ENCODE data around the gene NOXA1. TPM values are rescaled to one million over a fixed set of nuclear protein-coding genes. Genes with fewer than 3 reads are reported as not detected.

The NOXA1 gene
- total and polyA plus RNA-seq, 4 donors: 1.4 to 14.6 (median 10.6) TPM

- H3K4me3 ChIP-seq (ENCODE audit: low read depth, low read length): peak overlapping the region; percentile 24
- peak overlapping the region; percentile 2 for H3K27ac ChIP-seq (ENCODE audit: low read depth, low read length)
- DNase-seq (ENCODE audit: low read depth in 4 of 6, low spot score in 6 of 6): peak in 2 of 6 donors; percentile 77 to 83
- no peaks in the 10 kb centered on the region for H3K27me3 ChIP-seq (ENCODE audit: control insufficient read depth, insufficient read depth, low read length)
- no peaks in the 10 kb centered on the region for H3K9me3 ChIP-seq (ENCODE audit: control insufficient read depth, insufficient read depth, low read length)
- peaks cover 77% of the 10 kb centered on the region for H3K4me1 ChIP-seq (ENCODE audit: control insufficient read depth, insufficient read depth, low read length)
- 27% methylated on average over 23 of the region's 25 CpGs for WGBS (ENCODE audit: insufficient coverage)
- H3K36me3 ChIP-seq (ENCODE audit: control insufficient read depth, insufficient read depth, low read length): peaks cover 91% of the 10 kb centered on the region
These were observed 30.5 kb downstream of the NOXA1 start for GRCh38 chr9:137453643-137454081.

- peak overlapping the region; percentile 61 for H3K27ac ChIP-seq (ENCODE audit: low read depth, low read length)
- peak in 2 of 6 donors; percentile 37 to 52 for DNase-seq (ENCODE audit: low read depth in 4 of 6, low spot score in 6 of 6)
- WGBS (ENCODE audit: insufficient coverage): 24% methylated on average over 18 of the region's 24 CpGs
- H3K4me3 ChIP-seq (ENCODE audit: low read depth, low read length): peak overlapping the region; percentile 27
- H3K9me3 ChIP-seq (ENCODE audit: control insufficient read depth, insufficient read depth, low read length): no peaks in the 10 kb centered on the region
- H3K36me3 ChIP-seq (ENCODE audit: control insufficient read depth, insufficient read depth, low read length): peaks cover 86% of the 10 kb centered on the region
- no peaks in the 10 kb centered on the region for H3K27me3 ChIP-seq (ENCODE audit: control insufficient read depth, insufficient read depth, low read length)
- peaks cover 72% of the 10 kb centered on the region for H3K4me1 ChIP-seq (ENCODE audit: control insufficient read depth, insufficient read depth, low read length)
These were observed 31.0 kb downstream of the NOXA1 start for GRCh38 chr9:137454145-137454596.

GRCh38 chr9:137454597-137455358 lies 31.6 kb downstream of the NOXA1 start:
- peak overlapping the region; percentile 61 for H3K27ac ChIP-seq (ENCODE audit: low read depth, low read length)
- peak in 1 of 6 donors; percentile 40 for DNase-seq (ENCODE audit: low read depth in 4 of 6, low spot score in 6 of 6)
- 53% methylated on average over 23 of the region's 30 CpGs for WGBS (ENCODE audit: insufficient coverage)
- no peaks in the 10 kb centered on the region for H3K9me3 ChIP-seq (ENCODE audit: control insufficient read depth, insufficient read depth, low read length)
- peak overlapping the region; percentile 27 for H3K4me3 ChIP-seq (ENCODE audit: low read depth, low read length)
- H3K4me1 ChIP-seq (ENCODE audit: control insufficient read depth, insufficient read depth, low read length): peaks cover 71% of the 10 kb centered on the region
- H3K27me3 ChIP-seq (ENCODE audit: control insufficient read depth, insufficient read depth, low read length): no peaks in the 10 kb centered on the region
- peaks cover 80% of the 10 kb centered on the region for H3K36me3 ChIP-seq (ENCODE audit: control insufficient read depth, insufficient read depth, low read length)

- H3K4me1 ChIP-seq (ENCODE audit: control insufficient read depth, insufficient read depth, low read length): peaks cover 75% of the 10 kb centered on the region
- H3K27me3 ChIP-seq (ENCODE audit: control insufficient read depth, insufficient read depth, low read length): no peaks in the 10 kb centered on the region
- H3K27ac ChIP-seq (ENCODE audit: low read depth, low read length): peak overlapping the region; percentile 78
- H3K36me3 ChIP-seq (ENCODE audit: control insufficient read depth, insufficient read depth, low read length): peaks cover 77% of the 10 kb centered on the region
- no peak overlapping the region for H3K4me3 ChIP-seq (ENCODE audit: low read depth, low read length)
- WGBS (ENCODE audit: insufficient coverage): 81% methylated on average over 18 of the region's 18 CpGs
- no peaks in the 10 kb centered on the region for H3K9me3 ChIP-seq (ENCODE audit: control insufficient read depth, insufficient read depth, low read length)
- DNase-seq (ENCODE audit: low read depth in 4 of 6, low spot score in 6 of 6): no peak
These were observed 32.3 kb downstream of the NOXA1 start for GRCh38 chr9:137455359-137455991.

- peaks cover 81% of the 10 kb centered on the region for H3K36me3 ChIP-seq (ENCODE audit: control insufficient read depth, insufficient read depth, low read length)
- H3K27me3 ChIP-seq (ENCODE audit: control insufficient read depth, insufficient read depth, low read length): no peaks in the 10 kb centered on the region
- DNase-seq (ENCODE audit: low read depth in 4 of 6, low spot score in 6 of 6): peak in 2 of 6 donors; percentile 71 to 88
- peak overlapping the region; percentile 78 for H3K27ac ChIP-seq (ENCODE audit: low read depth, low read length)
- H3K9me3 ChIP-seq (ENCODE audit: control insufficient read depth, insufficient read depth, low read length): no peaks in the 10 kb centered on the region
- H3K4me1 ChIP-seq (ENCODE audit: control insufficient read depth, insufficient read depth, low read length): peaks cover 75% of the 10 kb centered on the region
- H3K4me3 ChIP-seq (ENCODE audit: low read depth, low read length): no peak overlapping the region
- WGBS (ENCODE audit: insufficient coverage): 35% methylated on average over 10 of the region's 12 CpGs
These were observed 33.1 kb downstream of the NOXA1 start for GRCh38 chr9:137456061-137456863.

- H3K27me3 ChIP-seq (ENCODE audit: control insufficient read depth, insufficient read depth, low read length): no peaks in the 10 kb centered on the region
- H3K4me3 ChIP-seq (ENCODE audit: low read depth, low read length): no peak overlapping the region
- 79% methylated on average over 9 of the region's 10 CpGs for WGBS (ENCODE audit: insufficient coverage)
- peaks cover 82% of the 10 kb centered on the region for H3K36me3 ChIP-seq (ENCODE audit: control insufficient read depth, insufficient read depth, low read length)
- H3K9me3 ChIP-seq (ENCODE audit: control insufficient read depth, insufficient read depth, low read length): no peaks in the 10 kb centered on the region
- H3K4me1 ChIP-seq (ENCODE audit: control insufficient read depth, insufficient read depth, low read length): peaks cover 78% of the 10 kb centered on the region
- peak overlapping the region; percentile 78 for H3K27ac ChIP-seq (ENCODE audit: low read depth, low read length)
- no peak for DNase-seq (ENCODE audit: low read depth in 4 of 6, low spot score in 6 of 6)
These were observed 33.7 kb downstream of the NOXA1 start for GRCh38 chr9:137456864-137457405.

GRCh38 chr9:137457406-137458193 lies 34.4 kb downstream of the NOXA1 start:
- DNase-seq (ENCODE audit: low read depth in 4 of 6, low spot score in 6 of 6): peak in 1 of 6 donors; percentile 40
- Histone ChIP-seq H3K9me3 (ENCODE audit: control insufficient read depth, insufficient read depth, low read length) (no peaks in the 10 kb centered on the region), H3K4me1 (ENCODE audit: control insufficient read depth, insufficient read depth, low read length) (peaks cover 76% of the 10 kb centered on the region), H3K27ac (ENCODE audit: low read depth, low read length) (peak overlapping the region; percentile 78), H3K27me3 (ENCODE audit: control insufficient read depth, insufficient read depth, low read length) (no peaks in the 10 kb centered on the region), H3K36me3 (ENCODE audit: control insufficient read depth, insufficient read depth, low read length) (peaks cover 82% of the 10 kb centered on the region), H3K4me3 (ENCODE audit: low read depth, low read length) (peak overlapping the region; percentile 48)
- 43% methylated on average over 44 of the region's 44 CpGs for WGBS (ENCODE audit: insufficient coverage)

- peak overlapping the region; percentile 48 for H3K4me3 ChIP-seq (ENCODE audit: low read depth, low read length)
- 1% methylated on average over 88 of the region's 88 CpGs for WGBS (ENCODE audit: insufficient coverage)
- H3K27me3 ChIP-seq (ENCODE audit: control insufficient read depth, insufficient read depth, low read length): no peaks in the 10 kb centered on the region
- DNase-seq (ENCODE audit: low read depth in 4 of 6, low spot score in 6 of 6): peak in 4 of 6 donors; percentile 58 to 95 (median 73)
- peaks cover 67% of the 10 kb centered on the region for H3K4me1 ChIP-seq (ENCODE audit: control insufficient read depth, insufficient read depth, low read length)
- H3K9me3 ChIP-seq (ENCODE audit: control insufficient read depth, insufficient read depth, low read length): no peaks in the 10 kb centered on the region
- H3K36me3 ChIP-seq (ENCODE audit: control insufficient read depth, insufficient read depth, low read length): peaks cover 82% of the 10 kb centered on the region
- H3K27ac ChIP-seq (ENCODE audit: low read depth, low read length): peak overlapping the region; percentile 78
These were observed 35.3 kb downstream of the NOXA1 start for GRCh38 chr9:137458194-137459151.
